Suprapubic skin (tissue), 4 donors: ENCODE measurements around the gene PLAAT2. TPM values are rescaled to one million over a fixed set of nuclear protein-coding genes. Genes with fewer than 3 reads are reported as not detected.

Source experiments
- DNase-seq, 2 donors: peaks; one replicate each; pipeline ENCODE4 v3.0.0-alpha.2; 2019; ENCODE audit warnings: low spot score in 2 of 2
- H3K27ac ChIP-seq: fragments of 200-600 bp; sonication (generic); one replicate; pipeline ENCODE4 v1.5.1; 2019
- H3K27me3 ChIP-seq: fragments of 200-600 bp; sonication (generic); one replicate; pipeline ENCODE4 v1.5.1; 2019
- H3K36me3 ChIP-seq: fragments of 200-600 bp; sonication (generic); one replicate; pipeline ENCODE4 v1.5.1; 2019
- H3K4me1 ChIP-seq: fragments of 200-600 bp; sonication (generic); one replicate; pipeline ENCODE4 v1.5.1; 2019
- H3K4me3 ChIP-seq: fragments of 200-600 bp; sonication (generic); one replicate; pipeline ENCODE4 v1.5.1; 2019; ENCODE audit warnings: mild to moderate bottlenecking
- H3K9me3 ChIP-seq: fragments of 200-600 bp; sonication (generic); one replicate; pipeline ENCODE4 v1.5.1; 2019
- EP300 ChIP-seq: sonication (generic); formaldehyde crosslinking; IDR thresholded peaks from one replicate; pipeline ENCODE4 v1.6.1; 2017; ENCODE audit warnings: antibody characterized with exemption
- POLR2A ChIP-seq, 2 donors: fragments of 450-650 bp; IDR thresholded peaks; one replicate each; pipeline ENCODE4 v1.6.1; 2017; ENCODE audit warnings: antibody characterized with exemption in 2 of 2, mild to moderate bottlenecking in 2 of 2, moderate library complexity in 2 of 2
- POLR2AphosphoS5 ChIP-seq, 3 donors: sonication (generic); formaldehyde crosslinking; IDR thresholded peaks; one replicate each; pipeline ENCODE4 v1.6.1; 2017; ENCODE audit warnings: antibody characterized with exemption in 3 of 3
- WGBS: methylation state at CpG from one replicate; pipeline ENCODE4 v1.1.5; 2018; 5-methylcytosine and 5-hydroxymethylcytosine counted together
- total RNA-seq, 4 donors: library from RNA; depleted of rRNA; stranded (reverse); fragments of >200 nt; gene quantifications; one replicate each; pipeline ENCODE4 v1.1.0, GENCODE V29; 2016
- TF ChIP-seq, protein P1 (sequence below), 2 donors: fragments of 200-600 bp in 1 of 2; fragments of 450-650 bp in 1 of 2; sonication (generic) in 1 of 2; IDR thresholded peaks; one replicate each; pipeline ENCODE4 v1.5.1; 2016 to 2019; ENCODE audit warnings: antibody characterized with exemption in 2 of 2, mild to moderate bottlenecking in 1 of 2, moderate library complexity in 1 of 2

PLAAT2 gene
- not detected for total RNA-seq

DNA sequence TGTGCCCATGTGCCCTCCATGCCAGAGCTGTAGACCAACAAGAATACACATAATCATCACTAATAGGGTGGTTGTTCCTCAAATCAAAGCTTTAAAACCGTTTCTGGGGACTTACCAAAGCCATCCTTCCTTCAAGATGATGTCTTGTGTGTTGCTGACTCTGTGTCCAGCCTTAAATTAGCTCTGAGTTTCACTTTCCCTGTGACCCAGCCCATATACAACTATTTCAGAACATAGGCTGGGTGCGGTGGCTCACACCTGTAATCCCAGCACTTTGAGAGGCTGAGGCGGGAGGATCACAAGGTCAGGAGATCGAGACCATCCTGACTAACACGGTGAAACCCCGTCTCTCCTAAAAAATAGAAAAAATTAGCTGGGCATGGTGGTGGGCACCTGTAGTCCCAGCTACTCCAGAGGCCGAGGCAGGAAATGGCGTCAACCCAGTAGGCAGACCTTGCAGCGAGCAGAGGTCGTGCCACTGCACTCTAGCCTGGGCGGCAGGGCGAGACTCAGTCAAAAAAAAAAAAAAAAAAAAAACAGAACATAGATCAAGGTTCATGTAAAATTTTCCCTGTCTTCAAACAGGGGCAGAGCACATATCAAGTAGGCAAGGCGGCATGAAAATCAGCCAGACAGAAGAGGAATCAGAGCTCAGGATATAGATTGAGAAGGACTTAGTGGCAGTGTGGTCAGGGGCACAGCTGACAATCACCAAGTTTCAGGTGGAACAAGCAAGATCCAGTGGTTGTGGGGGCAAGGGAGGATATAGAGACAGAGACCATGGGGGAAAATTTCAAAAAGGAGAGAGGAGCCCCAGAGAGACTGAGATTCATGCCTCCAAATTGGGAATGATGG lies at the start of gene PLAAT2:
PLAAT2 (minus strand) TSS at position 179 of the 855 bp plus-strand sequence; CDS start at position 124, 55 bp downstream.
- Histone ChIP-seq H3K9me3 (no peaks in the 10 kb centered on the region), H3K27ac (peak within 1 kb of the TSS; percentile 67), H3K4me3 (no peak within 1 kb of the TSS), H3K27me3 (no peaks in the 10 kb centered on the region), H3K4me1 (peaks cover 44% of the 10 kb centered on the region), H3K36me3 (no peaks in the 10 kb centered on the region)
- TF ChIP-seq POLR2A (IDR thresholded peaks at IDR 0.05) = no peak
- TF ChIP-seq POLR2AphosphoS5 (IDR thresholded peaks at IDR 0.05) = no peak
- TF ChIP-seq, protein P1, sequence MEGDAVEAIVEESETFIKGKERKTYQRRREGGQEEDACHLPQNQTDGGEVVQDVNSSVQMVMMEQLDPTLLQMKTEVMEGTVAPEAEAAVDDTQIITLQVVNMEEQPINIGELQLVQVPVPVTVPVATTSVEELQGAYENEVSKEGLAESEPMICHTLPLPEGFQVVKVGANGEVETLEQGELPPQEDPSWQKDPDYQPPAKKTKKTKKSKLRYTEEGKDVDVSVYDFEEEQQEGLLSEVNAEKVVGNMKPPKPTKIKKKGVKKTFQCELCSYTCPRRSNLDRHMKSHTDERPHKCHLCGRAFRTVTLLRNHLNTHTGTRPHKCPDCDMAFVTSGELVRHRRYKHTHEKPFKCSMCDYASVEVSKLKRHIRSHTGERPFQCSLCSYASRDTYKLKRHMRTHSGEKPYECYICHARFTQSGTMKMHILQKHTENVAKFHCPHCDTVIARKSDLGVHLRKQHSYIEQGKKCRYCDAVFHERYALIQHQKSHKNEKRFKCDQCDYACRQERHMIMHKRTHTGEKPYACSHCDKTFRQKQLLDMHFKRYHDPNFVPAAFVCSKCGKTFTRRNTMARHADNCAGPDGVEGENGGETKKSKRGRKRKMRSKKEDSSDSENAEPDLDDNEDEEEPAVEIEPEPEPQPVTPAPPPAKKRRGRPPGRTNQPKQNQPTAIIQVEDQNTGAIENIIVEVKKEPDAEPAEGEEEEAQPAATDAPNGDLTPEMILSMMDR (IDR thresholded peaks at IDR 0.05) = no peak
- TF ChIP-seq EP300 = no peak
- 90% methylated on average over 13 of the region's 13 CpGs for WGBS
- DNase-seq = no peak

DNA sequence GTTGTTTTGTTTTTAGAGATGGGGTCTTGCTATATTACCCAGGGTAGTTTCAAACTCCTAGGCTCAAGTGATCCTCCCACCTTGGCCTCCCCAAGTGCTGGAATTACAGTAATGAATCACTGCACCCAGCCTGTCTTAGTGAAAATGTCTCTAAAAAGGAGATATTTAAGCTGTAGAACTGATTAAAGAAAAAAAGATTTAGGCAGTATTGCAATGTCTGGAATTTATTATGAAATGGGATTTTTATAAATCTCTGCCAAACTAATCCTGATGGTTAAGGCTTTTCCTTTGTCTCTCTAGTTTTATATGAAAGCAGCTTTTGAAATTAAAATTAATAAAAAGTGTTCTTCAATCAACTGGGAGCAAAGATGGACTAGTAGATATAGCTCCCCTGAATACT lies 49.0 kb upstream of the PLAAT2 start:
- Histone ChIP-seq H3K4me3 (no peak overlapping the region), H3K27ac (no peak overlapping the region), H3K4me1 (peaks cover 44% of the 10 kb centered on the region), H3K9me3 (no peaks in the 10 kb centered on the region), H3K27me3 (no peaks in the 10 kb centered on the region), H3K36me3 (no peaks in the 10 kb centered on the region)
- TF ChIP-seq EP300 = no peak
- TF ChIP-seq, protein P1 (IDR thresholded peaks at IDR 0.05) = no peak
- no peak for TF ChIP-seq POLR2AphosphoS5 (IDR thresholded peaks at IDR 0.05)
- TF ChIP-seq POLR2A (IDR thresholded peaks at IDR 0.05) = no peak
- no peak for DNase-seq

DNA sequence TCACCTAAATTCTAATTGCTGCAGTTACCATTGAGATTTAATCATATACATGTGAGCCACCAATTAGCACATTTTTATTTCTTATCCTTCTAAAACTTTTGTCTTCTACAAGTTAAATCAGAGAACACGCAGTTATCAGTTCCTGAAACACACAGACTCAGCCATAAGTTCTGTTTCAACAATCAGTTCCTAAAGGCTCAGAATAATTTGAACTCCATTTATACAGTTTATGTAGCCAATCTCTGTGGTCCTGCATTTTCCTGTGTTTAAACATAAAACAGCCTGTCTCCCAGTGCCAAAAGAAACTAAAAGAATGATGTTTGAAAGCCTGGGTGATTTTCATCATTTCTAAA lies 48.2 kb upstream of the PLAAT2 start:
- no peak overlapping the region for H3K27ac ChIP-seq
- no peaks in the 10 kb centered on the region for H3K9me3 ChIP-seq
- peaks cover 44% of the 10 kb centered on the region for H3K4me1 ChIP-seq
- TF ChIP-seq POLR2AphosphoS5 (IDR thresholded peaks at IDR 0.05) (no peak), POLR2A (IDR thresholded peaks at IDR 0.05) (no peak), EP300 (no peak)
- TF ChIP-seq, protein P1 (IDR thresholded peaks at IDR 0.05) = no peak
- DNase-seq = no peak
- H3K36me3 ChIP-seq = no peaks in the 10 kb centered on the region
- no peaks in the 10 kb centered on the region for H3K27me3 ChIP-seq
- WGBS = 78% methylated on average over 1 of the region's 1 CpG
- no peak overlapping the region for H3K4me3 ChIP-seq

DNA sequence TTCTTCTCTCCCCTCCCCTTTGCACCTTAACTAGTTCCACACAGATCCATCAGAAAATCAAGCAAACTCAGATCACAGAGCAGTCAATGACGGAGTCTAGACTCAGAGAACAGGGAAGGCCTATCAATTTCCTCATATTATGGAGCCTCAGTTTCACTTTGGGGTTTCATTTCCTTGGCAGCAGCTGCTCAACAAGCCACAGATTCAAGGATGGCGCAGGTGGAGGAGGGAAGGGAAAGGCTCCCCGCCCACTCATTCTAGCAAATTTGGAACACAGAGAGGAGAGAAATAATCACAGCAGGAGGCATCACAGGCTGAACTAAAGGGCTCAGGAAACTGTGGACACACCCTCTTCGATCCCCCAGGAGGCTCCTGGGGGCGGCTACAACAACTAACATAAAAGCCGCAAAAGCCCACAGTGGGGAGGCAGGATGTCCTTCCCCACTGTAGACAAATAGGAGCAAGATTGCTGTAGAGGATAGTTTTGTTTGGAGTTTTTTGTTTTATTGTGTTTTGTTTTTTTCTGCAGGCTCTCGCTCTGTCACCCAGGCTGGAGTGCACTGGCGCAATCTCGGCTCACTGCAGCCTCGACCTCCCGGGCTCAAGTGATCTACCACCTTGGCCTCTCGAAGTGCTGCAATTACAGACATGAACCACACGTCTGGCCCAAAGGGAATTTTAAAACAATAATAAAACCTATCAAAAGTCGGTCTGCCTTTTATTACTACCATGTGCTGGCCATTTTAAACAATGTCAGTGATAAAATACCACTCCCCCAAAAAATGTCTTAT lies 47.6 kb upstream of the PLAAT2 start:
- Histone ChIP-seq H3K9me3 (no peaks in the 10 kb centered on the region), H3K27me3 (no peaks in the 10 kb centered on the region), H3K4me3 (no peak overlapping the region), H3K4me1 (peaks cover 44% of the 10 kb centered on the region), H3K36me3 (no peaks in the 10 kb centered on the region), H3K27ac (peak overlapping the region; percentile 45)
- WGBS = 69% methylated on average over 14 of the region's 14 CpGs
- peak; percentile 28 to 34 for DNase-seq
- TF ChIP-seq EP300 (no peak), POLR2A (IDR thresholded peaks at IDR 0.05) (no peak), POLR2AphosphoS5 (IDR thresholded peaks at IDR 0.05) (no peak)
- TF ChIP-seq, protein P1 (IDR thresholded peaks at IDR 0.05) = no peak
